ENCODE measurements around the gene UQCRC2. TPM values are rescaled to one million over a fixed set of nuclear protein-coding genes. Genes with fewer than 3 reads are reported as not detected.

Gene UQCRC2
- total and polyA plus RNA-seq, 2 experiments from 2014 or later, result 107 to 116 TPM

DNA sequence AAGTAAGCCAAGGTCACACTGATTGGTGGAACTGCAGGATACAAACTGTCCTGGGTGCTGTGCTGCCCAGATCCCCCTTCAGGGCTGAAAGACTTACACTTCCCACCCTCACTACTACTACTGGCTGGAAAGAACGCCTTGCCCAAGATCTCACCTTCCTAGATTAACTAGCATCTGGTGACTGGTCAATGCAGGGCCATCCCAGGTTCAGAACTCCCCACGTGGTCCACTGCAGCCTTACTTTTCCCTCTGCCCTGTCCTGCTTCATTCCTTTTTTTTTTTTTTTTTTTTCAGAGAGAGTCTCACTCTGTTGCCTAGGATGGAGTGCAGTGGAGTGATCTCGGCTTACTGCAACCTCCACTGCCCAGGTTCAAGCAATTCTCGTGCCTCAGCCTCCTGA lies 50.0 kb downstream of the UQCRC2 start:
- Histone ChIP-seq H3K27me3 (replicated peaks; ENCODE audit: insufficient read depth) (no peaks in the 10 kb centered on the region), H3K79me2 (ENCODE audit: insufficient read depth) (peaks cover 4% of the 10 kb centered on the region), H3K9me3 (ENCODE audit: low read depth) (no peaks in the 10 kb centered on the region), H3F3A (ENCODE audit: insufficient read depth) (peaks cover 5% of the 10 kb centered on the region; the same call in 1 of the 2 replicates), H3K4me3 (no peak overlapping the region), H3K9me2 (ENCODE audit: insufficient read depth) (no peaks in the 10 kb centered on the region), H3K36me3 (ENCODE audit: low read depth) (no peaks in the 10 kb centered on the region), H3K4me1 (ENCODE audit: insufficient read depth) (peaks cover 9% of the 10 kb centered on the region), H3K4me2 (ENCODE audit: unreplicated experiment) (no peak overlapping the region), H3K9ac (no peak overlapping the region), H2AFZ (no peak overlapping the region), H4K20me1 (ENCODE audit: insufficient read depth) (no peaks in the 10 kb centered on the region), H3K27ac (no peak overlapping the region)
- in situ Hi-C loops (cut with MboI), result loop anchor here (5.0 kb wide), 1 partner anchor 179 kb away; no protein-coding TSS in a partner anchor
- TF ChIP-seq EZH2 (IDR thresholded peaks at IDR 0.05; ENCODE audit: insufficient read depth, poor library complexity, severe bottlenecking), result no peak
- no peak for TF ChIP-seq EZH2phosphoT487 (IDR thresholded peaks at IDR 0.05; ENCODE audit: insufficient read depth, low read depth)
- 84 to 86% methylated on average over 4 of the region's 4 CpGs for WGBS, 2 experiments (ENCODE audit: low coverage in 1 of 2, low lambda C conversion rate in 2 of 2, missing lambda C conversion rate in 2 of 2)
- DNase-seq, result no peak

DNA sequence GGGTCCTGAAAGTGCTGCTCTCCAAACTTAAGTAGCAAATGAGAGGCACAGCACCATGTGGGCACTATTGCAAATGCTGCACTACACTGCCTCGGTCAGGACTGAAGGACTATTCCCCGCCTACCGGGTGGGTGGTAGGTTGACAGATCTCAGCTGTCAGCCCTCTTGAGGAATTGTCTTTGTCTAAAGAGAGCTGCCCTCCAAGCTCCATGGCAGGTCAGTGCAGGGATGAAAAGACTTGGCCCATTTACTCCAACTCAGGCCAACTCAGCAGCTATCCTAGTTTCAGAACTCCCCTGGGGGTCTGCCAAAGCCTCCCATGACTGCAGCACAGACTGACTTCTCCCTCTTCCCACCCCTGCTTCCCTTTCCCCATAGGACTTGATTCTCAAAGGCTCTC lies 51.2 kb downstream of the UQCRC2 start:
- no peak overlapping the region for H3K27ac ChIP-seq
- H3F3A ChIP-seq (ENCODE audit: insufficient read depth), result peaks cover 5% of the 10 kb centered on the region; the same call in 1 of the 2 replicates
- 59 to 69% methylated on average over 3 of the region's 3 CpGs for WGBS, 2 experiments (ENCODE audit: low coverage in 1 of 2, low lambda C conversion rate in 2 of 2, missing lambda C conversion rate in 2 of 2)
- no peaks in the 10 kb centered on the region for H3K36me3 ChIP-seq (ENCODE audit: low read depth)
- no peak for DNase-seq
- H3K9me3 ChIP-seq (ENCODE audit: low read depth), result no peaks in the 10 kb centered on the region
- H3K9me2 ChIP-seq (ENCODE audit: insufficient read depth), result no peaks in the 10 kb centered on the region
- in situ Hi-C loops (cut with MboI), result loop anchor here (5.0 kb wide), 1 partner anchor 178 kb away; no protein-coding TSS in a partner anchor
- H3K27me3 ChIP-seq (replicated peaks; ENCODE audit: insufficient read depth), result no peaks in the 10 kb centered on the region
- H3K4me1 ChIP-seq (ENCODE audit: insufficient read depth), result peaks cover 9% of the 10 kb centered on the region
- H3K4me2 ChIP-seq (ENCODE audit: unreplicated experiment), result no peak overlapping the region
- H3K4me3 ChIP-seq, result no peak overlapping the region
- TF ChIP-seq EZH2 (IDR thresholded peaks at IDR 0.05; ENCODE audit: insufficient read depth, poor library complexity, severe bottlenecking) (no peak), EZH2phosphoT487 (IDR thresholded peaks at IDR 0.05; ENCODE audit: insufficient read depth, low read depth) (no peak)
- H2AFZ ChIP-seq, result no peak overlapping the region
- no peak overlapping the region for H3K9ac ChIP-seq
- peaks cover 16% of the 10 kb centered on the region for H3K79me2 ChIP-seq (ENCODE audit: insufficient read depth)
- H4K20me1 ChIP-seq (ENCODE audit: insufficient read depth), result no peaks in the 10 kb centered on the region

DNA sequence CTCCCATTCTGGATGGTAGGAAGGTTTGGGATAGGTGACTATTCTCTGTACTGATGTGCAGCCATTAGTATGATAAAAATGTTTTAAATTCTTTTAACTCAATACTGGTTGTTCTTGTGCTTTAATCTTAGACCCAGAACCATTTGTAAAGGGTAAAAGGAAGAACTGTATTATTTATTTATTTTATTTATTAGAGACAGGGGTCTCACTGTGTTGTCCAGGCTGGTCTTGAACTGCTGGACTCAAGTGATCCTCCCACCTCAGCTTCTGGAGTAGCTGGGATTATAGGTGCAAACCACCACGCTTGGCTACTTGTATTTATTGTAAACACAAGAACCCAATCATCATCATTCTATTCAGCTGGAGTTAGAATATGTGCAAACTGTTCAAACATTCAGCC lies 52.6 kb downstream of the UQCRC2 start:
- H3K9me2 ChIP-seq (ENCODE audit: insufficient read depth), result no peaks in the 10 kb centered on the region
- H3K27me3 ChIP-seq (replicated peaks; ENCODE audit: insufficient read depth), result no peaks in the 10 kb centered on the region
- H3K4me2 ChIP-seq (ENCODE audit: unreplicated experiment), result no peak overlapping the region
- no peaks in the 10 kb centered on the region for H3K9me3 ChIP-seq (ENCODE audit: low read depth)
- WGBS, 2 experiments (ENCODE audit: low coverage in 1 of 2, low lambda C conversion rate in 2 of 2, missing lambda C conversion rate in 2 of 2), result 95 to 100% methylated on average over 1 of the region's 1 CpG
- no peak for DNase-seq
- H3K4me3 ChIP-seq, result no peak overlapping the region
- H4K20me1 ChIP-seq (ENCODE audit: insufficient read depth), result no peaks in the 10 kb centered on the region
- no peaks in the 10 kb centered on the region for H3K36me3 ChIP-seq (ENCODE audit: low read depth)
- peaks cover 5% of the 10 kb centered on the region; the same call in 1 of the 2 replicates for H3F3A ChIP-seq (ENCODE audit: insufficient read depth)
- H2AFZ ChIP-seq, result no peak overlapping the region
- no peak overlapping the region for H3K27ac ChIP-seq
- no peak overlapping the region for H3K9ac ChIP-seq
- H3K4me1 ChIP-seq (ENCODE audit: insufficient read depth), result peaks cover 10% of the 10 kb centered on the region
- H3K79me2 ChIP-seq (ENCODE audit: insufficient read depth), result peaks cover 30% of the 10 kb centered on the region
- no peak for TF ChIP-seq EZH2 (IDR thresholded peaks at IDR 0.05; ENCODE audit: insufficient read depth, poor library complexity, severe bottlenecking)
- no peak for TF ChIP-seq EZH2phosphoT487 (IDR thresholded peaks at IDR 0.05; ENCODE audit: insufficient read depth, low read depth)
- in situ Hi-C loops (cut with MboI), result no loop called here

- TF ChIP-seq EZH2phosphoT487 (IDR thresholded peaks at IDR 0.05; ENCODE audit: insufficient read depth, low read depth), result no peak
- TF ChIP-seq EZH2 (IDR thresholded peaks at IDR 0.05; ENCODE audit: insufficient read depth, poor library complexity, severe bottlenecking), result no peak
- Histone ChIP-seq H3K9me2 (ENCODE audit: insufficient read depth) (no peaks in the 10 kb centered on the region), H3K79me2 (ENCODE audit: insufficient read depth) (peaks cover 39% of the 10 kb centered on the region), H4K20me1 (ENCODE audit: insufficient read depth) (no peaks in the 10 kb centered on the region), H3K9ac (no peak overlapping the region), H3K4me3 (peak overlapping the region; percentile 98; the same call in 1 of the 2 replicates), H3K27me3 (replicated peaks; ENCODE audit: insufficient read depth) (no peaks in the 10 kb centered on the region), H3F3A (ENCODE audit: insufficient read depth) (no peaks in the 10 kb centered on the region), H3K9me3 (ENCODE audit: low read depth) (no peaks in the 10 kb centered on the region), H3K27ac (no peak overlapping the region), H3K4me1 (ENCODE audit: insufficient read depth) (peaks cover 14% of the 10 kb centered on the region), H2AFZ (0 out of 2 replicates have a peak overlapping the region, but pooled peaks have one; percentile 100), H3K36me3 (ENCODE audit: low read depth) (no peaks in the 10 kb centered on the region), H3K4me2 (ENCODE audit: unreplicated experiment) (no peak overlapping the region)
- 80 to 86% methylated on average over 6 of the region's 6 CpGs for WGBS, 2 experiments (ENCODE audit: low coverage in 1 of 2, low lambda C conversion rate in 2 of 2, missing lambda C conversion rate in 2 of 2)
- in situ Hi-C loops (cut with MboI), result no loop called here
- no peak for DNase-seq
Measured at GRCh38 chr16:22006636-22007035, 53.5 kb downstream of the UQCRC2 start.
